ENCODE measurements around the gene PCBP3. TPM values are rescaled to one million over a fixed set of nuclear protein-coding genes. Genes with fewer than 3 reads are reported as not detected.

The PCBP3 gene
- total RNA-seq, 2 experiments from 2014 or later: 3.4 to 3.9 TPM

DNA sequence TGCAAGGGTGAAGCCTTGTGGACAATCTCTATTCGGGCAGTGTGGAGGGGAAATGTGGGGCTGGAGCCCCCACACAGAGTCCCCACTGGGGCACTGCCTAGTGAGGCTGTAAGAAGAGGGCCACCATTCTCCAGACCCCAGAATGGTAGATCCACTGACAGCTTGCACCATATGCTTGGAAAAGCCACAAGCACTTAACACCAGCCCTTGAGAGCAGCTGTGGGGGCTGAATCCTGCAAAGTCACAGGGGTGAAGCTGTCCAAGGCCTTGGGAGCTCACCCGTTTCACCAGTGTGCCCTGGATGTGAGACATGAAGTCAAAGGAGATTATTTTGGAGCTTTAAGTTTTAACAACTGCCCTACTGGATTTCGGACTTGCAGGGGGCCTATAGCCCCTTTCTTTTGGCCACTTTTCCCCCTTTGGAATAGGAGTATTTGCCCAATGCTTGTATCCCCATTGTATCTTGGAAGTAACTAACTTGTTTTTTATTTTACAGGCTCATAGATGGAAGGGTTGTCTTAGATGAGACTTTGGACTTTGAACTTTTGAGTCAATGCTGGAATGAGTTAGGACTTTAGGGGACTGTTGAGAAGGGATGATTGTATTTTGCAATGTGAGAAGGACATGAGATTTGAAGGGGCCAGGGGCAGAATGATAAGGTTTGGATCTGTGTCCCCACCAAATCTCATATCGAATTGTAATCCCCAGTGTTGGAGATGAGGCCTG is 321.7 kb downstream of the PCBP3 start:
- Mint-ChIP-seq H3K27ac (no peak overlapping the region), H3K4me1 (no peaks in the 10 kb centered on the region), H3K9me3 (peaks cover 8% of the 10 kb centered on the region), H3K4me3 (no peak overlapping the region), H3K27me3 (peaks cover 19% of the 10 kb centered on the region), H3K36me3 (ENCODE audit: low read depth) (no peaks in the 10 kb centered on the region)
- ChIA-PET CTCF (interaction anchor here (0.6 kb wide), 1 partner anchor 134 kb away, joined by 4 read pairs; no protein-coding TSS in a partner anchor), POLR2A (no interaction called here)
- DNase-seq: no peak

DNA sequence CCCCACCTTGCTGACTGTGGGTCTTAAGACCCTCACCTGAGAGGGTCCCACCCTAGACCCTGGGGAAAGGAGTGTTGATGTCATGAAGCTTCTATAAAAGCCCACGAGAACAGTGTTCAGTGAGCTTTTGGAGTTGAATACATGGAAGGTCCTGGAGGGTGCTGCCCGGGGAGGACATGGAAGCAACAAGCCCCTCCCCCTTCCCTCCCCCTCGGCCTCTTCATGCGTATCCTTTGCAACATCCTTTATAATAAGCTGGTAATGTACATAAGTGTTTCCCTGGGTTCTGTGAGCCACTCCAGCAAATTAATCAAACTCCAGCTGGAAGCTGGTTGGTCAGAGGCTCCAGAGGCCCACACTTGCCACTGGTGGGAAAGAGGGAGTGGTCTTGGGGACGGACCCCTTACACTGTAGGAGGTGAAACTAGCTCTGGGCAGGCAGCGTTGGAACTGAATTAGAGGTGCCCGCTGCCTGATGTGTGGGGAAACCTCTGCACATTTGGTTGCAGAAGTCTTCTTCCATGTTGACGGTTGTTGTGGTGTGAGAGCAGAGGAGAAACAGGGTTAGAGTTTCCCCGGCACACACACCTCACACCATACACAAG is 323.4 kb downstream of the PCBP3 start:
- Mint-ChIP-seq H3K4me1 (no peaks in the 10 kb centered on the region), H3K4me3 (no peak overlapping the region), H3K36me3 (ENCODE audit: low read depth) (no peaks in the 10 kb centered on the region), H3K27me3 (peaks cover 13% of the 10 kb centered on the region), H3K9me3 (peaks cover 5% of the 10 kb centered on the region), H3K27ac (no peak overlapping the region)
- CTCF ChIA-PET: no interaction called here
- no peak for DNase-seq
- POLR2A ChIA-PET: no interaction called here

DNA sequence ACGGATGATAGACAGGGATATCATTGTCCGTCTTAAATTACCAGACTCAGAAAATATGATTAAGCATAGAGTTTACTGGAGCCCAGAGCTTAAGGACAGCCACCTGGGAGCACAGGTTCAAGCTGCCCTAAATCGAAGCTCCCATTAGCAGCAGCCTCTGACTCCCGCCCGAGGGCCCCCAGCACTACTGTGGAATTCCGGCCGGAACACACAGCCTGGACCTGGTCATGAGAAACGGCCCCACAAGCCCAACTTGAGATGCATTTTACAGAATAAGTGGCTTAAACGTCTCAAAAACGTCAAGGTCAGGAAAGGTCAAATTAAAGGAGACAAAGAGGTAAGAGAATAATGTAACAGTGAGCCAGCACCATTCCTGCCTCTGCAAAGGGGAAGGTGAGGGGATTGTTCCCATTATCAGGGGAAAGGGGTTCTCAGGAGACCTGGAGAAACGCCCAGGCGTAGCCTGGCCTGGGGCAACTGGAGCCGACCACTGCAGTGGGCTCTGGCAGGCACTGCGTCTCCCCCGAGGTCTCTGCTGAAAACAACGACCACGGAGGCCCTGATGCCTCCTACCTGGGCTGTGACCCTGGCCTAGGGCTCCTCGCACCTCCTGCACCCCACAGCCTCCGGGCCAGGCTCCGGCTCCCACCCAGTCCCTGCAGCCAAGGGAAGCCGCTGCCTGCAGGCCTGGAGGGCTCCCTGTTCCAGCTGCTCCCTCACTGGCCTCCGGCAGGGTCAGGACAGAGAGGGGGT is 326.6 kb downstream of the PCBP3 start:
- POLR2A ChIA-PET: interaction anchor here (1.9 kb wide), 1 partner anchor 488 kb away, joined by 4 read pairs; no protein-coding TSS in a partner anchor
- DNase-seq: no peak
- no peak overlapping the region for H3K4me3 Mint-ChIP-seq

DNA sequence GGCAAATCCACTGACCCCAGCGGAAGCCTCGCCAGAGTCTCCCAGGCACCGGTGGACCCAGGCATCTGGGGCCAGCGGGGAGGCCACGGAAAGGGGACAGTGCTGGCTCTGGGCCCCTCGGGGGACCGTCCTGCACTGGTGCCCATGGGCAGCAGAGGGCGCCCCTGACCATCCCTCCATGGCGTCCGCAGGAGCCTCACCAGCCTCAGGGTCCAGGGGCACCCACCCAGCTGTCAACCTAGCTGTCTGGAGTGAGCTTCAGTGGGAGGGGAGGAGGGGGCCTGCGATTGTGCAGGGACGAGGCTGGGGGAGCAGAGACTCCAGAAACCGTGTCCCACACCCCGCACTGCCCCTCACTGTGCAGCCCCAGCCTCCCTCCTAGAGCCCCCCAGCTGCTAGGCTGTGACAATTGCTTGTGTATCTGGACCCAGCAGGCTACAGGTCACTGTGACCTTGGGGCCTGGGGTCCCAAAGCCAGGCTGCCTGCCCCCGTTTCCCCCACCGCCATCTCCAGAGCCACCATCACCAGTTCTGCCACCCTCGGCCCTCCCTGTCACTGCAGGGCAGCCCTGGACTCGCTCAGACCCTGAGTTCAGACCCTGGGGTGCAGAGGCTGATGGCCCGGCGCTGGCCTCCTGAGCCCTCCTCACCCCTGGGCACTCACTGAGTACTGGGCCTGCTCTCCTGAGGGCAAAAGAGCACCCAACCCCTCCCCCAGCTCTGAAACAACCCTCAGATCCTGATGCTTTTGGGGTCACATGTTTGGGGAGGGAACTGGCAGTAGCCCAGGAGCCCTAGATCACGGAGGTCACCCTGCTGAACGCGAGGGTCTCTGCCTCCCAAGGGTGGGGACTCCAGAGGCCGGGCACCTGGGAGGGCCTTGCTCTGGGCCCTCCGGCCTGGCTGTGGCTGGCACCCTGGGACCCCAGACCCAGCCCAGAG is 327.4 kb downstream of the PCBP3 start:
- H3K9me3 Mint-ChIP-seq: no peaks in the 10 kb centered on the region
- POLR2A ChIA-PET: interaction anchor here (1.9 kb wide), 1 partner anchor 487 kb away, joined by 4 read pairs; no protein-coding TSS in a partner anchor
- no peak overlapping the region for H3K4me3 Mint-ChIP-seq
- H3K27me3 Mint-ChIP-seq: peaks cover 23% of the 10 kb centered on the region
- CTCF ChIA-PET: interaction anchor here (0.6 to 1.6 kb wide), 3 partner anchors 8 to 398 kb away, joined by 3 to 4 read pairs (median 3); no protein-coding TSS in a partner anchor
- peak; percentile 45 for DNase-seq
- H3K36me3 Mint-ChIP-seq (ENCODE audit: low read depth): no peaks in the 10 kb centered on the region
- H3K4me1 Mint-ChIP-seq: peaks cover 8% of the 10 kb centered on the region
- no peak overlapping the region for H3K27ac Mint-ChIP-seq

More for the DNA sequence above, 326.6 kb downstream of the PCBP3 start:
- H3K36me3 Mint-ChIP-seq (ENCODE audit: low read depth): no peaks in the 10 kb centered on the region
- H3K4me1 Mint-ChIP-seq: peaks cover 7% of the 10 kb centered on the region
- CTCF ChIA-PET: interaction anchor here (0.6 to 1.6 kb wide), 2 partner anchors 9 to 399 kb away, joined by 3 to 4 read pairs; no protein-coding TSS in a partner anchor
- peaks cover 18% of the 10 kb centered on the region for H3K27me3 Mint-ChIP-seq
- no peaks in the 10 kb centered on the region for H3K9me3 Mint-ChIP-seq
- no peak overlapping the region for H3K27ac Mint-ChIP-seq

DNA sequence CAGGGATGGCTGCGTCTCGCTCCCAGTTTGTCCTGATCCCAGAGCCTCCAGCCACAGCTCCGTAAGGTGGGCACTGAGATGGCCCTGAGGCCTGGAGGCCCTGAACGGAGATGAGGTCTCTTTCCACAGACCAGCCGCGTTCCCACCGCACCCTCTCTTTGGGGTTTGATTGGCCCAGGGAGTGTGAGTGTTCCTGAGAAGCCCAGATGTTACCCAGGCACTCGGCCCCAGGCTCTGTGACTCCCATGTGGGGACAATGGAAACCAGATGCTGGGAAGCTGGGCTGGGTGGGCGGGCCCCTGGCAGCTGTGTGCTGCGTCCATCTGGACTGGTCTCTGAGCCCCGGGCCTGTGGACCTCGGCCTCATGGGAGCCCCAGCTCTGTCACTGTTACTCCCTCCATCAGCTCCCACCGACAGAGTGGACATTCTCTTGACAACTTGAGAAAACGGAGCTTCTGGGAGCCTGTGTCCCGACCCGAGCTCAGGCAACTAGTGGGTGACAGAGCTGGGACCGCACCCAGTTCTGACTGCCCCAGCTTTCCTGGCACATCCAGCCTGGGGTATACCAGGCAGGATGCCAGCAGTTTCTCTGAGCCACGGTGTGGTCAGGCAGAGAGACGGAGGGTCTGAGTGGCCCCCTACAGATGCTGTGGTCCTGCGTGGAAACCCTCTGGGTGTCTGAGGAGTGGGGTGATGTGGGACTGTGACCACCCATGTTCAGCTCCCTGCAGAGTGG is 328.3 kb downstream of the PCBP3 start:
- Mint-ChIP-seq H3K27me3 (peaks cover 27% of the 10 kb centered on the region), H3K9me3 (no peaks in the 10 kb centered on the region), H3K4me1 (peaks cover 10% of the 10 kb centered on the region), H3K4me3 (no peak overlapping the region), H3K27ac (no peak overlapping the region), H3K36me3 (ENCODE audit: low read depth) (no peaks in the 10 kb centered on the region)
- DNase-seq: no peak
- CTCF ChIA-PET: interaction anchor here (1.5 kb wide), 1 partner anchor 171 kb away, joined by 7 read pairs; no protein-coding TSS in a partner anchor
- POLR2A ChIA-PET: interaction anchor here (1.9 kb wide), 1 partner anchor 486 kb away, joined by 4 read pairs; no protein-coding TSS in a partner anchor

DNA sequence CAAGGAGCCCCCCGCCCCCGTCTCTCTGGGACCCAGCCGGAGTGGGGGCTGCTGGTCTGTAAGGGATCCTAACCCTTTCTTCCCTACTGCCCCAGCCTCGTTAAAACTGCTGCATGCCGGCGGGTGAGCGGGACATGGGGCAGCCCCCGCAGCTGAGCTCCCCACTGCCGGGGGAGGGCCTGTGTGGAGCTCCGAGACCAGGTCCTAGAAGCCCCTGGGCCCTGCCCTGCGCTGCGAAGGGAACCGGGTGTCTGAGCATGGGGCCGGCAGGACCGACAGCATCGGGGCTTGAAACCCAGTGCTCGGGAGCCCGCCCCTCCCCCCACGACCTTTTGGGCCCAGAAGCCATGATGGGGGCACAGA is 328.8 kb downstream of the PCBP3 start:
- Mint-ChIP-seq H3K27ac (no peak overlapping the region), H3K36me3 (ENCODE audit: low read depth) (no peaks in the 10 kb centered on the region), H3K4me1 (peaks cover 10% of the 10 kb centered on the region), H3K27me3 (peaks cover 27% of the 10 kb centered on the region), H3K4me3 (no peak overlapping the region), H3K9me3 (no peaks in the 10 kb centered on the region)
- CTCF ChIA-PET: interaction anchor here (1.5 kb wide), 1 partner anchor 171 kb away, joined by 7 read pairs; no protein-coding TSS in a partner anchor
- POLR2A ChIA-PET: no interaction called here
- no peak for DNase-seq

DNA sequence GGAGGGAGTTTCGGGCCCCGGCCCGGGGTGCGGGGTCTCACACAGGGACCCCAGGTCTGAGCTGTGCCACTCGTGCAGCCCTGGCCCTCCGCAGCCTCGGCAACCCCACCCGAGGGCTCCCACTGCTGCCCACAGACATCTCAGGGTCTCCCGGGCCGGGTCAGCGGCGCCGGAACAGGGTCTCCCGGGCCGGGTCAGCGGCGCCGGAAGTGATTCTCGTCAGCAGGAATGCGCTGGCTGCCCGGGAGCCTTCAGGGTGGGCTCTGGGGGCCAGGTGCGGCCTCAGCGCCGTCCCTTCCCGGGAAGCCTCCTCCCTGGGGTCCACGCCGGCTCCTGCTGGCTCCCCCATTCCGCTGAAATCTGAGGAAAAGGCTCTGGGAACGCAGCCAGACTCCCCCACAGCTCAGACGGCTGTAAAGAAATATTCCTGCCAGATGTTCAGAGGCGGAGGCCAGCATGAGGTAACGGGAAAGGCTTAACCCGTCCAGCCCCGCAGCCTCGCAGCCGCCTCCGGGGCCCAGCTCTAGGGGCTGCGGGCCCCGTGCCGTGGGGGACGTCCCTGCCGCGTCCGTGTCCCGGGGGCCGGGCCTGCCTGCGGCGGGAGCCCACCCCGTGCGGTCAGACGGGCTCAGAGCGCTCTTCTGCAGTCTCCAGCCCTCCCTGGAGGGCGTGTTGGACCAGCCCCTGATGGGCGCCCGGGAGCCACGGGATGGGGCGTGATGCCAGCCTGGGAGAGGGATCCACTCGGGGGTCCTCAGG is 329.4 kb downstream of the PCBP3 start:
- no peak overlapping the region for H3K4me3 Mint-ChIP-seq
- H3K27me3 Mint-ChIP-seq: peaks cover 27% of the 10 kb centered on the region
- H3K9me3 Mint-ChIP-seq: no peaks in the 10 kb centered on the region
- H3K4me1 Mint-ChIP-seq: peaks cover 10% of the 10 kb centered on the region
- ChIA-PET POLR2A (interaction anchor here (0.8 kb wide), 1 partner anchor 171 kb away, joined by 3 read pairs; no protein-coding TSS in a partner anchor), CTCF (interaction anchor here (0.8 to 1.6 kb wide), 5 partner anchors 170 to 313 kb away, joined by 3 to 7 read pairs (median 4); partner anchors contain the start of gene YBEY)
- no peak overlapping the region for H3K27ac Mint-ChIP-seq
- DNase-seq: no peak
- no peaks in the 10 kb centered on the region for H3K36me3 Mint-ChIP-seq (ENCODE audit: low read depth)

DNA sequence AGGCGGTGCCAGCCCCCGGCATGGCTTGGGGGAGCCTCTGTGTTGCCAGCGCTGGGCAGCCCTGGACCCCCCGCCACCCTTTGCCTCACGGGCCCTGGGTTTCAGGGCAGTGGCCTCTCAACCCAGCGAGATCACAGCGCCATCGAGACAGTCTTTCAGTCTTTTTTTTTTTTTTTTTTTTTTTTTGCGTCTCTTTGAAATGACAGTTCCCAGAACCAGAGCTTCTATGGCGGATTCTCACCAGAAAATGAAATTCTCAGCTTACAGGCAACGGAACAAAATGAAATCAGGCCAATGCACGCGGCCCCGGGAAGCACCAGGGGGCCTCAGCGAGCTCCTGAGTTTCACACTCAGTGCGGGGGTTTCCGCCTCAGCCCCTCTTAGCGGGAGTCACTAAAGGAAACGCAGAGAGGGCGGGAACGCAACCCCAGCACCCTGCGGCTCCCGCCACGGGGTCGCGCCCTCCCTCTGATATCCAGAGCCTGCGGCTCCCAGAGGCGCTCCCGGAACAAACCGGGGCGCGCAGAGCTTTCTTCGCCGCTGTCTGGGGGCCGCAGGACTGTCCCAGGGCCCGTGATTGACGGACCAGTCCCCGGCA is 330.0 kb downstream of the PCBP3 start:
- ChIA-PET POLR2A (interaction anchor here (0.8 kb wide), 1 partner anchor 170 kb away, joined by 3 read pairs; no protein-coding TSS in a partner anchor), CTCF (interaction anchor here (0.6 to 1.6 kb wide), 10 partner anchors 16 to 624 kb away, joined by 3 to 5 read pairs (median 3); partner anchors contain the start of gene YBEY)
- Mint-ChIP-seq H3K27ac (no peak overlapping the region), H3K27me3 (peaks cover 29% of the 10 kb centered on the region), H3K36me3 (ENCODE audit: low read depth) (no peaks in the 10 kb centered on the region), H3K4me1 (peaks cover 13% of the 10 kb centered on the region), H3K4me3 (peak overlapping the region; percentile 69), H3K9me3 (no peaks in the 10 kb centered on the region)
- DNase-seq: peak; percentile 73

DNA sequence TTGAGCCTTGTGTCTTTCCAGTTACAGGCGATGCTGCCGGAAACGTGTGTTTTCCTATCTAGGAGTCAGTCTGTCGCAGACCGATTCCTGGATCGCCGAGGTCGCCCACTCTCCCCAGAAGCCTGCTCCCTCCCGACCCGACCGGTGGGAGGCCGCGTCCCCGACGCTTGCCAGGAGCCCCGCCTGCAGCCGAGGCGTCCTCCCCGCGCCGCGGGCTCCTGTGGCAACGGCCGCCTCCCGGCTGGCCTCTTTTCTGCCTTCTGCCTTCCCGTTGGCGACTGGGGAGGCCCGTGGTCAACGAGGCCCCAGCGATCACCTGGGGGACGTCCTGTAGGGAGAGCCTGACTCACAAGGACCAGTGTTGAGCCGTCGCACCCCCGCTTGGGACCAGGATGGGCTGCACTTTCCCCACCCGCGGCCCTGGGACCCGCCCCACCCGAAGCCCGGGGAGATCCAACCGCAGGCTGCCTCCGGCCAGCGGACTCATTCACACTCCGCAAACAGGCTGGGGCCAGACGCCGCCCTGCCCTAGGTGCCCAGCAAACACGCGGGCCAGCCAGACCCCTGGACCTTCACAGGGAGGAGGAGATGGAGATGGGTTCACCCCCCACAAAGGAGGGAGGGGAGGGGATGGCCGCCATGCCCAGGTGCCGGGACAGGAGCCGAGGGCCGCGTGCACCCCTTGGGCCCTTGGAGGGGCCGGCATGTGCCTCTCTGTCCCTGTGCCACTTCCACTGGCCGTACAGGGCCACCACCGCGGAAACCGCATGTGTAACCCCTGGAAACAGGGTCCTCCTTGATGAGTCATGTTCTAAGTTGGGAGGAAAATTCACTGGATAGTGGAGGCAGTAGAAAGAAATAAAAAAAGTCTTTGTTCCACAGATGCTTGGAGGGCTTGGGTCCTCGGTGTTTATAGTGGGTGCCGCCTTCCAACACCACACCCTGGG is 330.8 kb downstream of the PCBP3 start:
- Mint-ChIP-seq H3K4me3 (peak overlapping the region; percentile 69), H3K9me3 (no peaks in the 10 kb centered on the region), H3K4me1 (peaks cover 13% of the 10 kb centered on the region), H3K27me3 (peaks cover 29% of the 10 kb centered on the region), H3K36me3 (ENCODE audit: low read depth) (no peaks in the 10 kb centered on the region), H3K27ac (no peak overlapping the region)
- ChIA-PET POLR2A (no interaction called here), CTCF (interaction anchor here (0.6 to 1.6 kb wide), 10 partner anchors 17 to 625 kb away, joined by 3 to 5 read pairs (median 3); partner anchors contain the start of gene YBEY)
- no peak for DNase-seq

DNA sequence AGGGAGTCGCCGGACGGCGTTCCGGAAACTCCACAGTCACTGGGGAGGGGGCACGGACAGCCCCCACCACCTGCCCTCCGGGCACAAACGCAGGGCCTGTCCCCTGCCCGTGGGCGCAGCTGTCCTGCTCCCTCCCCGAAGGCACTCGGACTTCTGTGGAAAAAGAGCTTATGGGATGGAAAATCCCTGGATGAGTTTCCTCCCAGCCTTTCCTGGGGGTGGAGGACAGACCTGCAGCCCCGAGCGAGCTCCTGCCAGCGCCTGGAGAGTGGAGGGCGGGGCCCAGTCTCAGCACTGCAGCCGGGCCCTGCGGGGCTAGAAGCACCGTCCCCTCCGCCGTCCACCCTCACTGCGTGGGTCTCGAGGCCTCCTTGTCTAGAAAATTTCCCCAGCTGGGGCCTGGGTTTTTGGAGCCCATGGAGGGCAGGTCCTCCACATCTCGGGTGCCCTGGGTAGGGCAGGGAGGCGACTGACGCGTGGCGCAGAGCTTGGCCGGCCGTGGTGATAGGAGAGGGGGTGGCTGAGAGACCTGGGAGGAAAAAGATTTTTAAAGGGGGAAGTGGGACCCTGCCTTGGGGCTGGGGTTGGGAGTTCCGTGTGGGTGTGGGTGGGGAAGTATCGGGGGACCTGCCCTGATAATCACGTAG is 331.6 kb downstream of the PCBP3 start:
- no peak for DNase-seq
- H3K4me3 Mint-ChIP-seq: no peak overlapping the region
- no peaks in the 10 kb centered on the region for H3K9me3 Mint-ChIP-seq
- H3K27ac Mint-ChIP-seq: no peak overlapping the region
- ChIA-PET CTCF (no interaction called here), POLR2A (no interaction called here)
- peaks cover 29% of the 10 kb centered on the region for H3K27me3 Mint-ChIP-seq
- H3K4me1 Mint-ChIP-seq: peaks cover 16% of the 10 kb centered on the region
- H3K36me3 Mint-ChIP-seq (ENCODE audit: low read depth): no peaks in the 10 kb centered on the region
